Psoas muscle (tissue), 8 donors: ENCODE data around the gene CD44. TPM values are rescaled to one million over a fixed set of nuclear protein-coding genes. Genes with fewer than 3 reads are reported as not detected.

Experiments
- ATAC-seq, 4 donors: fragments of 200-7000 bp; cut with Tn5 transposase; one replicate each; pipeline ENCODE4 v1.9.1; 2020; ENCODE audit warnings: moderate library complexity in 3 of 4, mild to moderate bottlenecking in 2 of 4
- DNase-seq, 2 donors: peaks; one replicate each; pipeline ENCODE4 v3.0.0-alpha.2; 2020
- H3K27ac ChIP-seq: fragments of 200-600 bp; one replicate; pipeline ENCODE4 v1.8.0; 2022
- H3K27me3 ChIP-seq, 3 donors: fragments of 200-600 bp in 1 of 3; one replicate each; pipeline versions ENCODE4 v1.6.1 to v1.8.0; 2013 to 2022; ENCODE audit warnings: low read length in 2 of 3, mild to moderate bottlenecking in 2 of 3, moderate library complexity in 1 of 3; ENCODE audit not compliant: insufficient read depth in 3 of 3
- H3K36me3 ChIP-seq, 2 donors: fragments of 200-600 bp in 1 of 2; one replicate each; pipeline versions ENCODE4 v1.6.1 to v1.8.0; 2013 to 2022; ENCODE audit warnings: low read depth in 1 of 2, mild to moderate bottlenecking in 1 of 2, moderate library complexity in 1 of 2; ENCODE audit not compliant: insufficient read depth in 1 of 2
- H3K4me1 ChIP-seq: fragments of 200-600 bp; one replicate; pipeline ENCODE4 v1.8.0; 2022
- H3K4me3 ChIP-seq: fragments of 200-600 bp; one replicate; pipeline ENCODE4 v1.8.0; 2022; ENCODE audit warnings: mild to moderate bottlenecking
- H3K9me3 ChIP-seq: fragments of 200-600 bp; one replicate; pipeline ENCODE4 v1.8.0; 2022
- CTCF ChIP-seq: fragments of 200-600 bp; IDR thresholded peaks from one replicate; pipeline ENCODE4 v1.8.0; 2022; ENCODE audit warnings: antibody characterized with exemption
- WGBS, 3 donors: extraction: QIAGEN DNeasy Blood & Tissue Kit; methylation state at CpG; one replicate each; pipeline versions ENCODE4 v1.1.6 to v1.1.7; 2013; 5-methylcytosine and 5-hydroxymethylcytosine counted together
- intact Hi-C, 2 donors: fragments of 100-400 bp; cut with DNase I; formaldehyde crosslinking; loops; one replicate each; pipeline versions ENCODE4 v1.11.0 to v1.14.2; 2022
- polyA plus RNA-seq, 3 donors: library from polyadenylated mRNA; stranded (reverse); fragments of 200-250 nt; gene quantifications; one replicate each; pipeline ENCODE4 v1.2.3, GENCODE V29; 2013
- total RNA-seq, 4 donors: library from RNA; stranded (reverse); fragmentation: NEBNext Ultra II Directional in 2 of 4; extraction: Animal tissue kit (Norgen Biotek cat#: 25700) in 2 of 4; gene quantifications; one replicate each; pipeline versions ENCODE4 v1.2.1 to v1.2.4, GENCODE V29; 2021 to 2023
- donor health status: healthy with polysubstance abuse.
- donor health status: DM: no; HTN: no; CAD: no; lungs with moderate emphysema.
- donor health status: Bipolar disorder and iron deficiency.
- donor health status: healthy.
- donor health status: DM: yes; HTN: yes; CAD: no.
- donor health status: DM: no; HTN: no; CAD: no.
- donor health status: DM: no; HTN: no; CAD: no.
- donor health status: DM: yes; HTN: yes; CAD: no.

Gene CD44
- total and polyA plus RNA-seq, 7 donors: 3.4 to 35.4 (median 23.2) TPM

GRCh38 chr11:35160902-35161597 lies 22.1 kb downstream of the CD44 start:
- intact Hi-C loops: no loop called here
- ATAC-seq (no peak), DNase-seq (no peak)
- TF ChIP-seq CTCF: no peak
- Histone ChIP-seq H3K4me1 (peaks cover 19% of the 10 kb centered on the region), H3K4me3 (no peak overlapping the region), H3K9me3 (no peaks in the 10 kb centered on the region), H3K36me3 (no peaks in the 10 kb centered on the region), H3K27ac (no peak overlapping the region), H3K27me3 (no peaks in the 10 kb centered on the region)
- WGBS, 3 donors: 95 to 99% (median 96%) methylated on average over 3 of the region's 3 CpGs

DNA sequence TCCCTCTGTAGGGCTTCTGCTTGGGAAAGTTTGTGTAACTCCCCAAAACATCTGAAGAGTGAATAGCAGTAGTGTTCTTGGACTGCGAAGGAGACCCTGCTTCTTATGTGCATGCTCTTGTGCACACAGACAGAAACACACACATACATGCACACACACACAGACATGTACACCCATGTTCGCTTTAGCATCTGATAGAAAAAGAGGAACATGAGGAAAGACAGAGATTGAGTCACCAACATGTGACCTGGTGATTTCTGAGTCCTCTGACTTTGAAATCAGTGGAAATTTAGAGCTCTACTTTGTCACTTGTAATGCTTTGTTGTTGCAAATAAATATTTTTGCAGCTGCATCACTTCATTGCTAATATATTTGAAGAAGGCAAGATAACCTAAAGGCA lies 23.8 kb downstream of the CD44 start:
- peaks cover 23% of the 10 kb centered on the region for H3K4me1 ChIP-seq
- DNase-seq (no peak), ATAC-seq (no peak)
- no peaks in the 10 kb centered on the region for H3K27me3 ChIP-seq
- no peak overlapping the region for H3K27ac ChIP-seq
- no peak for TF ChIP-seq CTCF
- WGBS, 3 donors: 77 to 93% (median 85%) methylated on average over 2 of the region's 2 CpGs
- H3K36me3 ChIP-seq: no peaks in the 10 kb centered on the region
- H3K9me3 ChIP-seq: no peaks in the 10 kb centered on the region
- intact Hi-C loops: no loop called here
- H3K4me3 ChIP-seq: no peak overlapping the region

GRCh38 chr11:35163209-35163608 lies 24.2 kb downstream of the CD44 start:
- DNase-seq (no peak), ATAC-seq (no peak)
- intact Hi-C loops: no loop called here
- H3K36me3 ChIP-seq: no peaks in the 10 kb centered on the region
- H3K27ac ChIP-seq: no peak overlapping the region
- H3K4me3 ChIP-seq: no peak overlapping the region
- TF ChIP-seq CTCF: no peak
- WGBS, 3 donors: 84 to 90% (median 85%) methylated on average over 2 of the region's 2 CpGs
- no peaks in the 10 kb centered on the region for H3K9me3 ChIP-seq
- H3K27me3 ChIP-seq: no peaks in the 10 kb centered on the region
- peaks cover 23% of the 10 kb centered on the region for H3K4me1 ChIP-seq

- DNase-seq: no peak
- no peak overlapping the region for H3K4me3 ChIP-seq
- H3K27ac ChIP-seq: no peak overlapping the region
- intact Hi-C loops: no loop called here
- no peaks in the 10 kb centered on the region for H3K9me3 ChIP-seq
- H3K4me1 ChIP-seq: peaks cover 18% of the 10 kb centered on the region
- H3K27me3 ChIP-seq: no peaks in the 10 kb centered on the region
- no peak for TF ChIP-seq CTCF
- WGBS, 3 donors: 33 to 65% (median 39%) methylated on average over 3 of the region's 3 CpGs
- no peak for ATAC-seq
- H3K36me3 ChIP-seq: no peaks in the 10 kb centered on the region
These were observed 24.9 kb downstream of the CD44 start for GRCh38 chr11:35163702-35164496.
